ENCODE data around the gene ATXN7L3B. TPM values are rescaled to one million over a fixed set of nuclear protein-coding genes. Genes with fewer than 3 reads are reported as not detected.

ATXN7L3B gene
- total RNA-seq, 1 donor from 2014 or later: 23.8 TPM

DNA sequence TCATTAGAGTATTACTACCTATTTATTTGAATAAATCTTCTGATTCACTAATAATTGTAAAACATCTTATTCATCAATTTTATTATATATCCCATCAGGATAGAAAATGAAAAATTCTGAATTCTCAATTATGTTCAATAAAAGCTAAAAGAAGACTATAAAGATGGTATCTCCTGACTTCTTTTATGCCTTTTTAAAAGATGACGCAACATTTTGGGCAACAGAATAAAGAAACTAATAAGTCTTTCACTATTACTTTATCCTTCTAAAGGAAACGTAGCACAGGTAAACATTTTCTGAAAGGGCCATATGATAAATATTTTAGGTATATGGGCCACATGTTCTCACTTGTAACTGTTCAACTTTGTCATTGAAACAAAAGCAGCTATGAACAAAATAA lies 10.1 kb upstream of the ATXN7L3B start:
- intact Hi-C loops (cut with micrococcal nuclease): no loop called here
- no peaks in the 10 kb centered on the region for H3K36me3 ChIP-seq
- H3K4me3 ChIP-seq: no peak overlapping the region

DNA sequence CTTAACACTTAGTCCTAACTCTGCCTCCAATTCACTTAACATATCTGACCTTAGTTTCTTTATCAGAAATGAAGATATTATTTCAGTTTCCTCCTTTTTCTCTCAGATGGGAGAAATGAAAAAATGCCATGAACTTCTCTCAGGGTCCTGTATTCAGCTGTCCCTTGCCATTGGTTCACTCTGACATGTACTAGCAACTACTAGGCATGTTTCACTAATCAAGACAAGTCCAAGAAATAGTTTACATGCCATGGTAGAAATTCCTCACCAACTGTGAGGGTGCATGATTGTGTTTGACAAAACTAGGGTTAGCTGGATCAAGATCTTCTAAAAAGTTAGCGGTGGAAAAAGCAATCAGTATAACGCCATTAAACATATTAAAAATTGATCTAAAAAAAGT lies 7.0 kb upstream of the ATXN7L3B start:
- TF ChIP-seq CTCF (IDR thresholded peaks at IDR 0.05; ENCODE audit: borderline replicate concordance): no peak
- DNase-seq: no peak
- H3K27ac ChIP-seq (replicated peaks): no peak overlapping the region
- no peaks in the 10 kb centered on the region for H3K9me3 ChIP-seq (replicated peaks)
- H3K4me3 ChIP-seq: no peak overlapping the region
- no peaks in the 10 kb centered on the region for H3K4me1 ChIP-seq
- H3K27me3 ChIP-seq (ENCODE audit: low read depth): peaks cover 19% of the 10 kb centered on the region
- no peaks in the 10 kb centered on the region for H3K36me3 ChIP-seq
- intact Hi-C loops (cut with micrococcal nuclease): no loop called here

More for the DNA sequence above, 10.1 kb upstream of the ATXN7L3B start:
- no peak for DNase-seq
- H3K27me3 ChIP-seq (ENCODE audit: low read depth): peaks cover 15% of the 10 kb centered on the region
- no peaks in the 10 kb centered on the region for H3K9me3 ChIP-seq (replicated peaks)
- no peak for TF ChIP-seq CTCF (IDR thresholded peaks at IDR 0.05; ENCODE audit: borderline replicate concordance)
- H3K4me1 ChIP-seq: no peaks in the 10 kb centered on the region
- no peak overlapping the region for H3K27ac ChIP-seq (replicated peaks)

- TF ChIP-seq CTCF (IDR thresholded peaks at IDR 0.05; ENCODE audit: borderline replicate concordance): no peak
- intact Hi-C loops (cut with micrococcal nuclease): no loop called here
- Histone ChIP-seq H3K36me3 (no peaks in the 10 kb centered on the region), H3K27me3 (ENCODE audit: low read depth) (peaks cover 19% of the 10 kb centered on the region), H3K27ac (replicated peaks) (no peak overlapping the region), H3K9me3 (replicated peaks) (no peaks in the 10 kb centered on the region), H3K4me1 (peaks cover 33% of the 10 kb centered on the region), H3K4me3 (no peak overlapping the region)
- no peak for DNase-seq
These were observed 2.1 kb upstream of the ATXN7L3B start for GRCh38 chr12:74535536-74535935.

DNA sequence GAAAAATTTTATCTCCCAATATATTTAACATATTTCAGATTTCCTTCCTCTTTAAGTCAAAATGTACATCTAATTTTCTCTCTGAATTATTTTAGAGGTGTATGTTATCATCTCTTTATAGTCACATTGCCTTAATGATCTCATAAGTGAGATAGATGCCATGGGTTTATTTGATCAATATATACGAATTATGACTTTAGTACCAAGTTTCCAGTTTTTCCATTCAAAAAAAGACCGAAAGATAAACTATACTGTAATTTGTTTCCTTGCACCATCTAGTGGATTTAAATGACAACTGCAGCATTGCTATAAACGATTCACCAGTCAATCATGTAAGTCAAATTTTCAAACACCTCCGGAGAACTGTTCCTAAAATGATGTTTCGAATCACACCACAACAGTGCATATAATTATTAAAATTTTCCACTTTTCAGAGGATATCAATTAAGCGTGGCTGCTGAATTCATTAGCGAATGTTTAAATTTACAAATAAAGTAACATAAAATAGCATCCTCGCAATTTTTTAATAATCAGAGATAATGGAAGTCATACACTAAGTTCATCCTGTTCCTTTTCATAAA lies 419 bp upstream of the ATXN7L3B start:
- Histone ChIP-seq H3K9me3 (replicated peaks) (no peaks in the 10 kb centered on the region), H3K4me1 (peaks cover 49% of the 10 kb centered on the region), H3K4me3 (peak overlapping the region; percentile 74), H3K36me3 (peaks cover 5% of the 10 kb centered on the region), H3K27me3 (ENCODE audit: low read depth) (peaks cover 14% of the 10 kb centered on the region), H3K27ac (replicated peaks) (peak overlapping the region; percentile 91)
- no peak for DNase-seq
- peak; percentile 80 for TF ChIP-seq CTCF (IDR thresholded peaks at IDR 0.05; ENCODE audit: borderline replicate concordance)
- intact Hi-C loops (cut with micrococcal nuclease): no loop called here

DNA sequence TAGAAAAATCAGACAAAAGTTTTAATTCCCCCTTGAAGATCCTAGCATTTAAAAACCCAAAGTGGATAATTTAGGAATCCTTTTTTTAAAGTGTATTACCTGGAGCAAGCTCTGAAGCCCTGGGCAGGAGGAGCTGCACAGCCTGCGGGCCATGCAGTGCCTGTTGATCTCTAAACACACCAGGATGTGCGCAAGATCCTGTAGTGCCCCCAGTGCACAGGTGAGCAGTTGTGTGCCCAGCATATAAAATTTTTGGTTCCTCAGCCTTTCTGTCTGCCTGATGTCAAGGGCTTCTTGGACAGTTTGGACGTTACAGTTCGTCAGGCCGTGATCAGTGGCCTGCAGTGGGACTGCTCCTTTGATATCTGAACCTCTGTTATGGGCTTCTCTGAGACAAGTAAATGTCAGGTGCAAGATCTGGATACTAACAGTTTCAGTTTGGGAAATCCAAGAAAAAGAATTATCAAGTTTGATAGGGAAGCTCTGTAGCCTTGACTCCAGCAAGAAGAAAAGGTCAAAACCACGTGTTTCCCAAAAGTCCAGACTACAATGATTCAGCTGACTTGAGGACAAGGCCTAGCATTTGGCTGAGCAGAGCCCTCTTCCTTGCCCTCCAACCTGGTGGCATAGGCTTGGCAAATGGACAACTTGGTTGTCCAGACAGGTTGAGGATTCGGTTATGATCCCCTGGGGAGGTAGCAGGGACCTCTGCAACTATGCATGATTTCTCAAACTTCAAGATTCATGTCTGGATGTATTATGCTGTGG lies 1.0 kb downstream of the ATXN7L3B start:
- intact Hi-C loops (cut with micrococcal nuclease): no loop called here
- TF ChIP-seq CTCF (IDR thresholded peaks at IDR 0.05; ENCODE audit: borderline replicate concordance): no peak
- DNase-seq: no peak
- H3K4me3 ChIP-seq: peak overlapping the region; percentile 74
- H3K9me3 ChIP-seq (replicated peaks): no peaks in the 10 kb centered on the region
- peak overlapping the region; percentile 91 for H3K27ac ChIP-seq (replicated peaks)
- no peaks in the 10 kb centered on the region for H3K27me3 ChIP-seq (ENCODE audit: low read depth)
- H3K4me1 ChIP-seq: peaks cover 54% of the 10 kb centered on the region
- peaks cover 6% of the 10 kb centered on the region for H3K36me3 ChIP-seq

All from left ventricle myocardium inferior (tissue), 1 donor.